HepG2 (cell line): ENCODE measurements around the gene RPL18. TPM values are rescaled to one million over a fixed set of nuclear protein-coding genes. Genes with fewer than 3 reads are reported as not detected.
A peak's percentile ranks its signal among the peaks of the same experiment; 100 is the strongest.

Experiments used
- BCL6 ChIP-seq: IDR thresholded peaks from 2 replicates; pipeline ENCODE4 v1.6.1; 2016; ENCODE audit warnings: missing genetic modification reagents, missing compliant biosample characterization
- DR1 ChIP-seq: sonication (generic); formaldehyde crosslinking; IDR thresholded peaks from 2 replicates; pipeline ENCODE4 v1.8.0; 2021; ENCODE audit warnings: mild to moderate bottlenecking, missing genetic modification reagents, inconsistent platforms
- HMG20A ChIP-seq: IDR thresholded peaks from 2 replicates; pipeline ENCODE4 v1.6.1; 2016; ENCODE audit warnings: borderline replicate concordance
- HOXA9 ChIP-seq: sonication (generic); formaldehyde crosslinking; IDR thresholded peaks from 2 replicates; pipeline ENCODE4 v1.8.1; 2022; ENCODE audit warnings: missing genetic modification reagents, mild to moderate bottlenecking, moderate library complexity, borderline replicate concordance
- MEIS1 ChIP-seq: sonication (generic); formaldehyde crosslinking; IDR thresholded peaks from 2 replicates; pipeline ENCODE4 v1.9.0; 2021; ENCODE audit warnings: mild to moderate bottlenecking, missing genetic modification reagents, moderate library complexity, borderline replicate concordance
- MIXL1 ChIP-seq: IDR thresholded peaks from 2 replicates; pipeline ENCODE4 v1.6.1; 2016
- MTA3 ChIP-seq: sonication (generic); formaldehyde crosslinking; IDR thresholded peaks from 2 replicates; pipeline ENCODE4 v1.4.0; 2020; ENCODE audit warnings: missing genetic modification reagents
- NFE2L1 ChIP-seq: sonication (generic); formaldehyde crosslinking; IDR thresholded peaks from 2 replicates; pipeline ENCODE4 v1.4.0; 2020; ENCODE audit warnings: missing genetic modification reagents, mild to moderate bottlenecking, borderline replicate concordance
- NR2F1 ChIP-seq, 2 experiments: fragments of 450-650 bp in 1 of 2; formaldehyde crosslinking in 1 of 2; IDR thresholded peaks; 2 replicates each; pipeline versions ENCODE4 v1.5.0 to v1.6.1; 2016 to 2020; ENCODE audit warnings: mild to moderate bottlenecking in 1 of 2, missing compliant biosample characterization in 1 of 2, missing genetic modification reagents in 1 of 2, moderate library complexity in 1 of 2
- SIX1 ChIP-seq: sonication (generic); formaldehyde crosslinking; IDR thresholded peaks from 2 replicates; pipeline ENCODE4 v1.4.0; 2020; ENCODE audit warnings: missing genetic modification reagents, borderline replicate concordance
- SP1 ChIP-seq, 2 experiments: fragments of 450-650 bp in 1 of 2; sonication (generic) in 1 of 2; formaldehyde crosslinking in 1 of 2; IDR thresholded peaks; 2 replicates each; pipeline versions ENCODE4 v1.4.0 to v1.6.1; 2016 to 2020; ENCODE audit warnings: missing genetic modification reagents in 1 of 2
- ZNF558 ChIP-seq: sonication (generic); formaldehyde crosslinking; IDR thresholded peaks from 2 replicates; pipeline ENCODE4 v1.9.0; 2022; ENCODE audit warnings: mild to moderate bottlenecking, missing genetic modification reagents, borderline replicate concordance
- ZNF563 ChIP-seq: sonication (generic); formaldehyde crosslinking; IDR thresholded peaks from 2 replicates; pipeline ENCODE4 v1.8.0; 2022; ENCODE audit warnings: mild to moderate bottlenecking, moderate library complexity, missing genetic modification reagents
- polyA plus RNA-seq, 8 experiments: library from polyadenylated mRNA; depleted of rRNA in 3 of 8; stranded (reverse) in 7 of 8; unstranded in 1 of 8; fragments of >200 nt; fragmentation: Illumina TruSeq in 4 of 8; extraction: Trizol in 4 of 8; gene quantifications; 2 replicates each; pipeline versions ENCODE4 v1.2.1 to v1.2.3, GENCODE V29; 2011 to 2016; ENCODE audit warnings: low read depth in 4 of 8, missing spikeins in 1 of 8, mixed read lengths in 1 of 8; ENCODE audit not compliant: insufficient read depth in 1 of 8
- total RNA-seq, 5 experiments: library from RNA; depleted of rRNA; stranded (reverse); fragments of >200 nt; fragmentation: Illumina TruSeq; extraction: Trizol; gene quantifications; 2 replicates each; pipeline ENCODE4 v1.2.3, GENCODE V29; 2016; ENCODE audit warnings: low read depth in 1 of 5
- TF ChIP-seq, protein P1 (sequence below): sonication (generic); formaldehyde crosslinking; IDR thresholded peaks from 2 replicates; pipeline ENCODE4 v1.5.1; 2020; ENCODE audit warnings: mild to moderate bottlenecking, missing genetic modification reagents
- TF ChIP-seq, protein P2 (sequence below): IDR thresholded peaks from 2 replicates; pipeline ENCODE4 v1.6.1; 2012; ENCODE audit warnings: inconsistent platforms
- TF ChIP-seq, protein P3 (sequence below): sonication (generic); formaldehyde crosslinking; IDR thresholded peaks from 2 replicates; pipeline ENCODE4 v1.4.0; 2020; ENCODE audit warnings: missing genetic modification reagents
- TF ChIP-seq, protein P4 (sequence below): IDR thresholded peaks from 2 replicates; pipeline ENCODE4 v1.6.1; 2016; ENCODE audit warnings: low read depth, control low read depth
- TF ChIP-seq, protein P5 (sequence below): sonication (generic); formaldehyde crosslinking; IDR thresholded peaks from 2 replicates; pipeline ENCODE4 v1.4.0; 2020; ENCODE audit warnings: missing genetic modification reagents

The RPL18 gene
- total and polyA plus RNA-seq, 2 of the 13 experiments (the other 11 are each of a cell fraction or from before 2014, with no cell fraction given) = 1,485 to 1,639 TPM

DNA sequence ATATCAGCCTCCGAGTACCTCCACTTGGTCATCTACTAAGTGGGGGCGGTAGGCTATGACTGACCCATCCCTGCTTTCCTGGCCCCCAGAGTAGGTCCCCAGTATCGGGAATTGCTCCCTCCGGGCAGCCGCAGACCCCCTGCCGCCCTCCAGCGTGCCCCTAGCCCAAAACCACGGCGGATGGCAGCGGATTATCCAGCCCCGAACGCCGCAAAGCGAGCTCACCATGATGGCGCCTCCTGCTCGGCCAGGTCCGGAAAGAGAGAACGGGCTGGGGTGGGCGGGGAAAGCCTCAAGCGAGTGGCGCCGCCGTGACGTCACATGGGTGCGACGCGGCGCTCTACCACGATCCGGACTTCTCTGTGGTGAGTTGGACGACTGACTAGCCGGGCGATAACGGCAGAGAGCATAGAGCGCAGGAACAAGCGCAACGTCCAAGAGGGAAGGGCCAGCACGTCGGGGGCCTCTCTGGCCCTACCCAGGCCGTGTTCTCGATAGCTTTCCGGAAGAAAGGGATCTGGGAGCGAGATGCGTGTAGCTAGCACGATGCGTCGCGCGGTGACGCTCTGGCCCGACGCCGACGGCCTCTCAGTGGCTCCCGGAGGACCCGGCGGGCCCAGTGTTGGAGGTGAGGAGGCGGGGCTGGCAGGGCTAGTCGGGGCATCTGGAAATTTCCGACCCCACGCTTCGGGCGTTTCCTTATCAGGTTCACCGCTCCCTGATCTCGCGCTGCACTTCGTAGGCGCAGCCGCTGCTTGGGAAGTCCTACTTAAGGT is at the start of gene RPL18, which contains the start of gene SPHK2 (continued):
- TF ChIP-seq, protein P1, sequence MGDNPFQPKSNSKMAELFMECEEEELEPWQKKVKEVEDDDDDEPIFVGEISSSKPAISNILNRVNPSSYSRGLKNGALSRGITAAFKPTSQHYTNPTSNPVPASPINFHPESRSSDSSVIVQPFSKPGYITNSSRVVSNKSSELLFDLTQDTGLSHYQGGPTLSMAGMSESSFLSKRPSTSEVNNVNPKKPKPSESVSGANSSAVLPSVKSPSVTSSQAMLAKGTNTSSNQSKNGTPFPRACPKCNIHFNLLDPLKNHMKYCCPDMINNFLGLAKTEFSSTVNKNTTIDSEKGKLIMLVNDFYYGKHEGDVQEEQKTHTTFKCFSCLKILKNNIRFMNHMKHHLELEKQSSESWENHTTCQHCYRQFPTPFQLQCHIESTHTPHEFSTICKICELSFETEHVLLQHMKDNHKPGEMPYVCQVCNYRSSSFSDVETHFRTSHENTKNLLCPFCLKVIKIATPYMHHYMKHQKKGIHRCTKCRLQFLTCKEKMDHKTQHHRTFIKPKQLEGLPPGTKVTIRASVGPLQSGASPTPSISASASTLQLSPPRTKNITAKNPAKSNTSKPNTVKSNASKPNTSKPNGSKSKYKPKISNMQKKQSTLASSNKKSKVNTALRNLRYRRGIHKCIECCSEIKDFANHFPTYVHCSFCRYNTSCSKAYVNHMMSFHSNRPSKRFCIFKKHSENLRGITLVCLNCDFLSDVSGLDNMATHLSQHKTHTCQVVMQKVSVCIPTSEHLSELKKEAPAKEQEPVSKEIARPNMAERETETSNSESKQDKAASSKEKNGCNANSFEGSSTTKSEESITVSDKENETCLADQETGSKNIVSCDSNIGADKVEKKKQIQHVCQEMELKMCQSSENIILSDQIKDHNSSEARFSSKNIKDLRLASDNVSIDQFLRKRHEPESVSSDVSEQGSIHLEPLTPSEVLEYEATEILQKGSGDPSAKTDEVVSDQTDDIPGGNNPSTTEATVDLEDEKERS (CRISPR knock-in tag) = no peak
- TF ChIP-seq ZNF563 (peak; percentile 84; the same call in 1 of the 2 replicates), SP1 (IDR thresholded peaks at IDR 0.05) (no peak), SP1 (CRISPR knock-in tag; IDR thresholded peaks at IDR 0.05) (peak; percentile 97), DR1 (CRISPR knock-in tag) (peak; percentile 97), NFE2L1 (CRISPR knock-in tag) (no peak), HOXA9 (peak; percentile 41; the same call in 1 of the 2 replicates), MTA3 (CRISPR knock-in tag) (no peak), SIX1 (CRISPR knock-in tag) (no peak), MEIS1 (CRISPR knock-in tag) (peak; percentile 86; the same call in 1 of the 2 replicates), ZNF558 (peak; percentile 68; the same call in 1 of the 2 replicates), BCL6 (peak; percentile 74), HMG20A (CRISPR knock-in tag) (peak; percentile 56; the same call in 1 of the 2 replicates), MIXL1 (CRISPR knock-in tag) (no peak; the same call in 1 of the 2 replicates), NR2F1 (CRISPR knock-in tag; IDR thresholded peaks at IDR 0.05) (0 out of 4 replicates have a peak, but pooled peaks of 1 of the 2 experiments have one; percentile 6)
- TF ChIP-seq, protein P2, sequence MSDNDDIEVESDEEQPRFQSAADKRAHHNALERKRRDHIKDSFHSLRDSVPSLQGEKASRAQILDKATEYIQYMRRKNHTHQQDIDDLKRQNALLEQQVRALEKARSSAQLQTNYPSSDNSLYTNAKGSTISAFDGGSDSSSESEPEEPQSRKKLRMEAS = peak; percentile 83
- TF ChIP-seq, protein P3, sequence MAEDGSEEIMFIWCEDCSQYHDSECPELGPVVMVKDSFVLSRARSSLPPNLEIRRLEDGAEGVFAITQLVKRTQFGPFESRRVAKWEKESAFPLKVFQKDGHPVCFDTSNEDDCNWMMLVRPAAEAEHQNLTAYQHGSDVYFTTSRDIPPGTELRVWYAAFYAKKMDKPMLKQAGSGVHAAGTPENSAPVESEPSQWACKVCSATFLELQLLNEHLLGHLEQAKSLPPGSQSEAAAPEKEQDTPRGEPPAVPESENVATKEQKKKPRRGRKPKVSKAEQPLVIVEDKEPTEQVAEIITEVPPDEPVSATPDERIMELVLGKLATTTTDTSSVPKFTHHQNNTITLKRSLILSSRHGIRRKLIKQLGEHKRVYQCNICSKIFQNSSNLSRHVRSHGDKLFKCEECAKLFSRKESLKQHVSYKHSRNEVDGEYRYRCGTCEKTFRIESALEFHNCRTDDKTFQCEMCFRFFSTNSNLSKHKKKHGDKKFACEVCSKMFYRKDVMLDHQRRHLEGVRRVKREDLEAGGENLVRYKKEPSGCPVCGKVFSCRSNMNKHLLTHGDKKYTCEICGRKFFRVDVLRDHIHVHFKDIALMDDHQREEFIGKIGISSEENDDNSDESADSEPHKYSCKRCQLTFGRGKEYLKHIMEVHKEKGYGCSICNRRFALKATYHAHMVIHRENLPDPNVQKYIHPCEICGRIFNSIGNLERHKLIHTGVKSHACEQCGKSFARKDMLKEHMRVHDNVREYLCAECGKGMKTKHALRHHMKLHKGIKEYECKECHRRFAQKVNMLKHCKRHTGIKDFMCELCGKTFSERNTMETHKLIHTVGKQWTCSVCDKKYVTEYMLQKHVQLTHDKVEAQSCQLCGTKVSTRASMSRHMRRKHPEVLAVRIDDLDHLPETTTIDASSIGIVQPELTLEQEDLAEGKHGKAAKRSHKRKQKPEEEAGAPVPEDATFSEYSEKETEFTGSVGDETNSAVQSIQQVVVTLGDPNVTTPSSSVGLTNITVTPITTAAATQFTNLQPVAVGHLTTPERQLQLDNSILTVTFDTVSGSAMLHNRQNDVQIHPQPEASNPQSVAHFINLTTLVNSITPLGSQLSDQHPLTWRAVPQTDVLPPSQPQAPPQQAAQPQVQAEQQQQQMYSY (CRISPR knock-in tag) = no peak
- TF ChIP-seq, protein P4, sequence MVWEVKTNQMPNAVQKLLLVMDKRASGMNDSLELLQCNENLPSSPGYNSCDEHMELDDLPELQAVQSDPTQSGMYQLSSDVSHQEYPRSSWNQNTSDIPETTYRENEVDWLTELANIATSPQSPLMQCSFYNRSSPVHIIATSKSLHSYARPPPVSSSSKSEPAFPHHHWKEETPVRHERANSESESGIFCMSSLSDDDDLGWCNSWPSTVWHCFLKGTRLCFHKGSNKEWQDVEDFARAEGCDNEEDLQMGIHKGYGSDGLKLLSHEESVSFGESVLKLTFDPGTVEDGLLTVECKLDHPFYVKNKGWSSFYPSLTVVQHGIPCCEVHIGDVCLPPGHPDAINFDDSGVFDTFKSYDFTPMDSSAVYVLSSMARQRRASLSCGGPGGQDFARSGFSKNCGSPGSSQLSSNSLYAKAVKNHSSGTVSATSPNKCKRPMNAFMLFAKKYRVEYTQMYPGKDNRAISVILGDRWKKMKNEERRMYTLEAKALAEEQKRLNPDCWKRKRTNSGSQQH = peak; percentile 83; the same call in 1 of the 2 replicates
- TF ChIP-seq, protein P5, sequence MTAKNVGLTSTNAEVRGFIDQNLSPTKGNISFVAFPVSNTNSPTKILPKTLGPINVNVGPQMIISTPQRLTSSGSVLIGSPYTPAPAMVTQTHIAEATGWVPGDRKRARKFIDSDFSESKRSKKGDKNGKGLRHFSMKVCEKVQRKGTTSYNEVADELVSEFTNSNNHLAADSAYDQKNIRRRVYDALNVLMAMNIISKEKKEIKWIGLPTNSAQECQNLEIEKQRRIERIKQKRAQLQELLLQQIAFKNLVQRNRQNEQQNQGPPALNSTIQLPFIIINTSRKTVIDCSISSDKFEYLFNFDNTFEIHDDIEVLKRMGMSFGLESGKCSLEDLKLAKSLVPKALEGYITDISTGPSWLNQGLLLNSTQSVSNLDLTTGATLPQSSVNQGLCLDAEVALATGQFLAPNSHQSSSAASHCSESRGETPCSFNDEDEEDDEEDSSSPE (CRISPR knock-in tag) = peak; percentile 81
